Measurements from ENCODE around the gene EBPL.

DNA sequence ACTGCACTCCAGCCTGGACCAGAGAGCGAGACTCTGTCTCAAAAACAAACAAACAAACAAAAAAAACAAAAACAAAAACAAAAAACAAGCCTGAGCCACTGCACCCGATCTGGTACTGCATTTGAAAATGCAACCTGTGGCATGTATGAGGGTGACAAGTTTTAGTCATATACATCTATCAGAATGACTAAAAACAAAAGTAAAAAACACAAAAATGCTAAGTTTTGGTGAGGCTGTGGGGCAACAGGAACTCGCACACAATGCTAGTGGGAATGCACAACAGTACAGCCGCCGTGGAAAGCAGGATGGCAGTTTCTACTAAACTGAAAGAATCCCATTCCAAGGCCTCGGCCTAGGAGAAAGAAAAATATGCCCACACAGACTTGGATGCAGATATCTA lies 7.8 kb downstream of the EBPL start:
- TF ChIP-seq YY1 (IDR thresholded peaks at IDR 0.05; ENCODE audit: insufficient read depth, insufficient read length) (no peak), ZNF274 (IDR thresholded peaks at IDR 0.05; ENCODE audit: low read depth, low read length) (no peak)

All from NT2/D1 (cell line).